ENCODE data around the gene MYL5. TPM values are rescaled to one million over a fixed set of nuclear protein-coding genes. Genes with fewer than 3 reads are reported as not detected.

Gene MYL5
- total RNA-seq, 4 donors from 2014 or later = 16.0 to 37.7 (median 20.1) TPM

GRCh38 chr4:688854-689681, 14.7 kb downstream of the MYL5 start, which contains the start of gene SLC49A3:
Gene SLC49A3, minus strand, starts transcription at chr4:689151. Its CDS starts 24 bp downstream, at chr4:689127.
- TF ChIP-seq CTCF (IDR thresholded peaks at IDR 0.05; ENCODE audit: low read depth) = no peak

DNA sequence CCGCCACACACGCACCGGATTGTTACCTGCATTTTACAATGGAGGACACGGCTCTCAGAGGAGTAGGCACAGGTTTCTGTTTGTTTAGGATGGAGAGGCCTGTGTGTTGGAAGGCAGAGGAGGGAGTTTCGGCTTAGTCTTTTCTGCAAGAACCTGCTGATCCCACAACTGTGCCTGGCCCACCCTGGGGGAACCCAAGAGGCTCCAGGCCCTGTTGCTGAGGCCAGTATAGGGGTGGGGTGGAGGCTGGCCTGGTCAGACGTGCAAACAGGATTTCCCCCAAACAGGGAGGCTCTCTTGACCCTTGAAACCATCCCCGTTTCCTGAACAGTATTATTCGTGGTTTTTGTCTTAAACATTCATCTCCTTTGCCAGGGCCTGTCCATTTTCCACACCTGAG, 15.4 kb downstream of the MYL5 start:
- TF ChIP-seq CTCF (IDR thresholded peaks at IDR 0.05; ENCODE audit: low read depth) = no peak

DNA sequence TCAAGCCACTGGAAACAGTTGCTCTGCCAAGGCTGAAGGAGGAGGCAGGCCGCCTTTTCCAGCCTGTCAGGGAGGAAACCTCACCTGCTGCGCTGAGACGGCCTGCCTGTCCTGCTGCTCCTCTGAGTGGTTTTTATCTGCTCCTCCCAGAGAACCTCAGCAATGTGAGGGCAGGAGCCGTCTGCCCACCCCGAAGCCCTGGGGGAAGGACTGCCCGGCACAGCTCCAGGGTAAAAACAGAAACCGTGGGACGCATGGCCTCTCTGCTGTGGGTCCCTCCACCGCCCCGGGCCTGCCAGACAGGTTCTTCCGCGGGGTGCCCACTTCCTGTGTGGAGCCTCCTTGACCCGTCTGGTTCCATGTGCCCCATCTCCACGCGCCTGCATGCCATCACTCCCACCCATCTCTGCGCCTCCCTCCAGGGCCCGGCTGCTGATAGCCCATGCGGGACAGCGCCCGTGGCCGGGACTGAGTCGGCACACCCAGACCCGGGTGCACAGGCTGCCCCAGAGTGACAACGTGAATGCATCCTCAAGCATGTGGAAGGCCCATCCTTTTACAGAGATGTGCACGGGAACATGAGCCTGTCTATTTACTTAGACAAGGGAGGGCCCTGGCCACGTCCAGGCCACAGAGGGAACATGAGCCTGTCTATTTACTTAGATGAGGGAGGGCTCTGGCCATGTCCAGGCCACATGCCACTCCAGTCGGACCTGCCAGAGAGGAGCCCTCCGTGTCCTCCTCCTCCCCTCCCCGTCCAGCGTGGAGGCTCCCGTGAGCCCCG, 18.6 kb downstream of the MYL5 start:
- no peak for TF ChIP-seq CTCF (IDR thresholded peaks at IDR 0.05; ENCODE audit: low read depth)

DNA sequence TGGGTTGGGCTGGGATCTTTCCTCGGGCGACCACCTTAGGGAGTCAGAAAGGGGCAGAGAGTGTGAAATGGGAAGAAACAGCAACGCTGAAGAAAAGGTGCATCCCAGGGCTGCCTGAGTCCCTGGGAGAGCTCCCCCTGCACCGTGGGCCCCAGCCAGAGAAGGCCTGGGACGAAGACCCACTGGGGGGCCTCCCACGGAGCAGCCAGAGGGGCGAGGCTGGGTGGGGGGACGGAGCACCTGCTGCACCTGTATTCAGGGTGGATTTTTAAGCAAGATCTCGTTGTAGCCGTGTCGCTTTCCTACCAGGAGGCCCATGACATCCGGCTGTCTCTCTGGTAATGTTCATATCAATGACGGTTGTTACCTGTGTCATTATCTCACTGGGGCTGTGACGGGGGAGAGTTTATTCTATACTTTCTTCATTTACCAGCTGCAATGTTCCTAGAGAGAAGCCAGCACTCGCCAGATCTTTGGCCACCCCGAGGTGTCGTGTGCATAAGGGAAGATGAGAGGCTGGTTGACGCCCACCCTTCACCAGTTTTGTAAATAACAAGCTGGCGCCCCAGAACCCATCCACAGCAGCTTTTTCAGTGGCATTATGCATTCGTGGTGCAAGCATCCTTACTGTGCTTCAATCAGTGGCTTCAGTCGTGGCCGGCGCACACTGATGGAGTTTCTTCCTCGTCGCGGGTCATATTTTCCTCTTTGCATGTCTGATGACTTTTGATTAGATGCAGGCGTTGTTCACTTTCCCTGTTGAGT, 25.7 kb downstream of the MYL5 start:
- no peak for TF ChIP-seq CTCF (IDR thresholded peaks at IDR 0.05; ENCODE audit: low read depth)

DNA sequence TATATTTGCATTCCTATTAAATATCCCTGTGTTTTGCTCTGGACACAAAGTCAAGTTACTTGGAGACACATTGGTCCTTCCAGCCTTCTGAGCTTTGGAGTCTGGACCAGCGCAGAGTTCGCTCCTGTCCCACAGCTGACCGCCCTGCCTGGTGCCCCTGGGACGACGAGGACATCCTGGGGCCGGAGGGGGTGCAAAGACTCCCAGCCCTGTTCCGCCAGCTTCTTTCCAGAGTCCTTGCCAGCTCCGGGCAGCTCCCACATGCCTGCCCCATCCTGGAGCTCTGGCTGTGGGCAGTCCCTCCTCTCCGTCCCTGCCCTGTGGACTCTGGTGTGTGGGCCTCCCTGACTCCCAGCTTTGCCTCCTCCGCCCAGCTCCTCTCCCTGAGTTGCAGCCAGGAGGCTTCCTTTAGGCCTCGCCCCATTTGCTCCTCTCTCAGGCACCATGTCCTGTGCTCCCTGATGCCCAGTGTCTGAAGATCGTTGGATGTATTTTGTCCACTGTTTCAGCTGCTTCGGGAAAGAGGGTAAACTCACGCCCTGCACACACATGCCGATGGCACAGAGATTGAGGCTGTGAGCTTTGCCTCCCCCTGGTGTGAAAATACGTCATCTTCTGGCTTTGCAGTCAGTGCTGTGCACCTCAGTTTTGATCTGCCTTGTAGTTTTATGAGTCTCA, 26.4 kb downstream of the MYL5 start:
- TF ChIP-seq CTCF (IDR thresholded peaks at IDR 0.05; ENCODE audit: low read depth) = no peak

DNA sequence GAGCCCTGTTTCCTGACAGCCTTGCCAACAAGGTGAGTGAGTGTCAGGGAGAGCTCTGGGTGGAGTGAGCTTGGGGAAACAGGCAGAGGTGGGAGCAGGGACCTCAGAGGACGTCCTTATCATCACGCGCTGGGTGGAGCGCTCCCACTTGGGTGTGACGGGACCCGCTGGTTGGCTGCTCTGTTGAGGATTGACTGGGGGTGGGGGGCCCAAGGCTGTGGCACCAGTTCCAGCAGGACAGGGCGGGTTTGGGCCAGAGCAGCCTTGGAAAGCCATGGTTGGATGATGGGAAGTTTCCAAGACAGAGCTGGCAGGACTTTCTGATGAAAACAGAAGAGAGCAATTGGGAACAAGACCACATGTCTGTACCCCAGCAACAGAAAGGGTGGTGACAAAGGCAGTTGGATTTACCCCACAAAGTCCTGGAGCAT, 28.3 kb downstream of the MYL5 start:
- no peak for TF ChIP-seq CTCF (IDR thresholded peaks at IDR 0.05; ENCODE audit: low read depth)
